ENCODE measurements around the gene TRIM17. TPM values are rescaled to one million over a fixed set of nuclear protein-coding genes. Genes with fewer than 3 reads are reported as not detected.
A peak's percentile ranks its signal among the peaks of the same experiment; 100 is the strongest.

TRIM17 gene
- total RNA-seq, 1 donor from 2014 or later: 1.3 TPM

GRCh38 chr1:228450200-228450599, 33.5 kb upstream of the TRIM17 start:
- H3K27me3 Mint-ChIP-seq (ENCODE audit: unreplicated experiment): peaks cover 28% of the 10 kb centered on the region
- no peak for TF ChIP-seq CTCF (IDR thresholded peaks at IDR 0.05)
- no peaks in the 10 kb centered on the region for H3K9me3 Mint-ChIP-seq (ENCODE audit: unreplicated experiment)
- no peak for DNase-seq (ENCODE audit: extremely low spot score, unreplicated experiment)
- H3K36me3 Mint-ChIP-seq (ENCODE audit: unreplicated experiment): peaks cover 9% of the 10 kb centered on the region
- peaks cover 14% of the 10 kb centered on the region for H3K4me1 Mint-ChIP-seq (ENCODE audit: unreplicated experiment)
- no peak overlapping the region for H3K27ac Mint-ChIP-seq (ENCODE audit: unreplicated experiment)
- H3K4me3 Mint-ChIP-seq (ENCODE audit: unreplicated experiment): no peak overlapping the region

GRCh38 chr1:228448372-228448771, 31.7 kb upstream of the TRIM17 start:
- H3K27ac Mint-ChIP-seq (ENCODE audit: unreplicated experiment): no peak overlapping the region
- DNase-seq (ENCODE audit: extremely low spot score, unreplicated experiment): no peak
- H3K36me3 Mint-ChIP-seq (ENCODE audit: unreplicated experiment): peaks cover 2% of the 10 kb centered on the region
- H3K27me3 Mint-ChIP-seq (ENCODE audit: unreplicated experiment): peaks cover 43% of the 10 kb centered on the region
- no peaks in the 10 kb centered on the region for H3K9me3 Mint-ChIP-seq (ENCODE audit: unreplicated experiment)
- no peak overlapping the region for H3K4me3 Mint-ChIP-seq (ENCODE audit: unreplicated experiment)
- no peak for TF ChIP-seq CTCF (IDR thresholded peaks at IDR 0.05)
- peaks cover 13% of the 10 kb centered on the region for H3K4me1 Mint-ChIP-seq (ENCODE audit: unreplicated experiment)

GRCh38 chr1:228446852-228447251, 30.2 kb upstream of the TRIM17 start:
- Mint-ChIP-seq H3K27ac (ENCODE audit: unreplicated experiment) (no peak overlapping the region), H3K4me1 (ENCODE audit: unreplicated experiment) (peaks cover 11% of the 10 kb centered on the region), H3K27me3 (ENCODE audit: unreplicated experiment) (peaks cover 57% of the 10 kb centered on the region), H3K36me3 (ENCODE audit: unreplicated experiment) (no peaks in the 10 kb centered on the region), H3K4me3 (ENCODE audit: unreplicated experiment) (no peak overlapping the region), H3K9me3 (ENCODE audit: unreplicated experiment) (no peaks in the 10 kb centered on the region)
- TF ChIP-seq CTCF (IDR thresholded peaks at IDR 0.05): no peak
- no peak for DNase-seq (ENCODE audit: extremely low spot score, unreplicated experiment)

GRCh38 chr1:228445843-228446650, 29.4 kb upstream of the TRIM17 start:
- Mint-ChIP-seq H3K9me3 (ENCODE audit: unreplicated experiment) (no peaks in the 10 kb centered on the region), H3K4me3 (ENCODE audit: unreplicated experiment) (peak overlapping the region; percentile 69), H3K4me1 (ENCODE audit: unreplicated experiment) (peaks cover 11% of the 10 kb centered on the region), H3K36me3 (ENCODE audit: unreplicated experiment) (no peaks in the 10 kb centered on the region), H3K27ac (ENCODE audit: unreplicated experiment) (no peak overlapping the region), H3K27me3 (ENCODE audit: unreplicated experiment) (peaks cover 65% of the 10 kb centered on the region)
- TF ChIP-seq CTCF (IDR thresholded peaks at IDR 0.05): no peak
- DNase-seq (ENCODE audit: extremely low spot score, unreplicated experiment): no peak

GRCh38 chr1:228445490-228445842, 28.8 kb upstream of the TRIM17 start:
- TF ChIP-seq CTCF (IDR thresholded peaks at IDR 0.05): no peak
- no peaks in the 10 kb centered on the region for H3K36me3 Mint-ChIP-seq (ENCODE audit: unreplicated experiment)
- H3K27ac Mint-ChIP-seq (ENCODE audit: unreplicated experiment): no peak overlapping the region
- no peaks in the 10 kb centered on the region for H3K9me3 Mint-ChIP-seq (ENCODE audit: unreplicated experiment)
- peaks cover 11% of the 10 kb centered on the region for H3K4me1 Mint-ChIP-seq (ENCODE audit: unreplicated experiment)
- peak overlapping the region; percentile 69 for H3K4me3 Mint-ChIP-seq (ENCODE audit: unreplicated experiment)
- H3K27me3 Mint-ChIP-seq (ENCODE audit: unreplicated experiment): peaks cover 70% of the 10 kb centered on the region
- no peak for DNase-seq (ENCODE audit: extremely low spot score, unreplicated experiment)
